Calu3 (cell line): Measurements from ENCODE around the gene ZNF532. TPM values are rescaled to one million over a fixed set of nuclear protein-coding genes. Genes with fewer than 3 reads are reported as not detected.

Experiments used
- BruUV-seq: library from RNA; stranded (reverse); fragments of 400-500 nt; replicated peaks from 2 replicates; lab custom pipeline; 2021; lab: Mats Ljungman, UMichigan
- CTCF ChIA-PET: fragments of 300-600 bp; sonication (Branson Sonifier 250); formaldehyde crosslinking; loops from one replicate; lab custom pipeline; 2022; ENCODE audit warnings: antibody characterized with exemption; lab: Charles Lee
- DNase-seq: peaks from one replicate; pipeline ENCODE4 v3.0.0; 2022
- H3K27ac Mint-ChIP-seq: one replicate; pipeline ENCODE4 v1.8.0; 2022; ENCODE audit warnings: mixed read lengths; ENCODE audit not compliant: unreplicated experiment
- H3K27me3 Mint-ChIP-seq: one replicate; pipeline ENCODE4 v1.8.0; 2022; ENCODE audit warnings: mixed read lengths; ENCODE audit not compliant: unreplicated experiment
- H3K36me3 Mint-ChIP-seq: one replicate; pipeline ENCODE4 v1.8.0; 2022; ENCODE audit warnings: mild to moderate bottlenecking, moderate library complexity, mixed read lengths; ENCODE audit not compliant: insufficient read depth, unreplicated experiment
- H3K4me1 Mint-ChIP-seq: one replicate; pipeline ENCODE4 v1.8.0; 2022; ENCODE audit warnings: mild to moderate bottlenecking, low read depth, mixed read lengths; ENCODE audit not compliant: unreplicated experiment
- H3K4me3 Mint-ChIP-seq: one replicate; pipeline ENCODE4 v1.8.0; 2022; ENCODE audit warnings: mild to moderate bottlenecking, low read depth, moderate library complexity, mixed read lengths; ENCODE audit not compliant: unreplicated experiment
- H3K9me3 Mint-ChIP-seq: one replicate; pipeline ENCODE4 v1.8.0; 2022; ENCODE audit warnings: low read depth, mixed read lengths; ENCODE audit not compliant: unreplicated experiment
- CTCF ChIP-seq: fragments of 200-600 bp; IDR thresholded peaks from one replicate; pipeline ENCODE4 v1.8.0; 2022; ENCODE audit warnings: antibody characterized with exemption; ENCODE audit not compliant: unreplicated experiment
- intact Hi-C: fragments of 100-400 bp; cut with micrococcal nuclease; formaldehyde crosslinking; loops from one replicate; pipeline ENCODE4 v1.10.0; 2022; ENCODE audit not compliant: unreplicated experiment
- total RNA-seq: library from RNA; stranded (reverse); gene quantifications from 2 replicates; pipeline ENCODE4 v1.2.3, GENCODE V29; 2022

The ZNF532 gene
- total RNA-seq, 1 experiment from 2014 or later, result 150 TPM

- intact Hi-C loops, result no loop called here
- H3K9me3 Mint-ChIP-seq, result peaks cover under 1% of the 10 kb centered on the region
- H3K4me1 Mint-ChIP-seq, result peaks cover 18% of the 10 kb centered on the region
- H3K4me3 Mint-ChIP-seq, result no peak overlapping the region
- H3K27ac Mint-ChIP-seq, result no peak overlapping the region
- no peaks in the 10 kb centered on the region for H3K27me3 Mint-ChIP-seq
- no peak for DNase-seq
- BruUV-seq, result no TSS peak
- no peaks in the 10 kb centered on the region for H3K36me3 Mint-ChIP-seq
- CTCF ChIA-PET, result interaction anchor here (0.6 kb wide), 4 partner anchors 7 to 248 kb away, joined by 3 to 6 read pairs (median 4); no protein-coding TSS in a partner anchor
- no peak for TF ChIP-seq CTCF
These were observed 146.6 kb downstream of the ZNF532 start for GRCh38 chr18:59011289-59011688.

- Mint-ChIP-seq H3K9me3 (no peaks in the 10 kb centered on the region), H3K27ac (no peak overlapping the region), H3K4me3 (no peak overlapping the region), H3K36me3 (no peaks in the 10 kb centered on the region), H3K27me3 (no peaks in the 10 kb centered on the region), H3K4me1 (peaks cover 18% of the 10 kb centered on the region)
- TF ChIP-seq CTCF, result no peak
- intact Hi-C loops, result no loop called here
- BruUV-seq, result no TSS peak
- CTCF ChIA-PET, result interaction anchor here (0.5 to 0.7 kb wide), 3 partner anchors 8 to 690 kb away, joined by 3 to 6 read pairs (median 3); no protein-coding TSS in a partner anchor
- no peak for DNase-seq
These were observed 147.1 kb downstream of the ZNF532 start for GRCh38 chr18:59011786-59012185.

DNA sequence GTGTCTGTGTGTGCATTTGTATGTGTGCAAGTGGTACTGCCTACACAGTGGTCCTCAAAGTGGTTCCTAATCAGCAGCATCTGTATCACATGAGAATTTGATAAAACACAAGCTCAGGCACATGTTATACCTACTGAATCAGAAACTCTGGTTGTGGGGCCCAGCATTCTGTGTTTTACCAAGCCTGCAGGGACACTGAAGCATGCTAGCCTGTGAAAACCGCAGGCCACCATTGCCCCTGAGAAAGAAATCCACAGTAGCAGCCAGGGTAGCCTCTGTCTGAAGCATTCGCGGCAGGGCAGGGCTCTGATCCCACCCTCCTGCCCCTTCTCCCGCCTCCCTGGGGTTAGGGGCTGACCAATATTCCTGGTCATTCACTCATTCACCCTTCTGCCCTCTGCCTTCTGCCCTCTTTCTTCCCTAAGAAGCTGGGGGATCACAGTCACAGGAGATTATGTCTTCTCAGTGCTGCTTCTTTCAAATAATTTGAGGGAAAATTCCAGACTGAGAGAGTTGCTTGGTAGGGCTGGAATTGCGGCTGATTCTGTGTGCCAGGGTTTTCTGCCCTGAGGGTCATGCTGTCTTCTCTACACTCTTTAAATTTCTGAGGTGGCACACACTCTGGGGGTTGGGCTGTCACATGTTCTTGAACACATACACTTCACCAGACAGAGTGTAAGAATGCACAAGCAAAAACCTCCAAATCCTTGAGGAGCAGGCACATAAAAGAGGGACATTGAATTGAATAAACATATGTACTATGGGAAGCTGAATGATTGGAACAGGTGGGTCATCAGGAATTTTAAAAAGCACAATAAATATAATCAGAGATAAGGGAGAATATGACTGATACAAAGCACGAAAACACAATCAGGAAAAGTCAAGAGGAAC lies 148.4 kb downstream of the ZNF532 start:
- intact Hi-C loops, result no loop called here
- Mint-ChIP-seq H3K9me3 (peaks cover 3% of the 10 kb centered on the region), H3K4me1 (peaks cover 16% of the 10 kb centered on the region), H3K27ac (no peak overlapping the region), H3K36me3 (no peaks in the 10 kb centered on the region), H3K27me3 (no peaks in the 10 kb centered on the region), H3K4me3 (no peak overlapping the region)
- BruUV-seq, result no TSS peak
- no peak for DNase-seq
- TF ChIP-seq CTCF, result no peak
- CTCF ChIA-PET, result no interaction called here

- H3K27me3 Mint-ChIP-seq, result no peaks in the 10 kb centered on the region
- no peak for TF ChIP-seq CTCF
- H3K36me3 Mint-ChIP-seq, result no peaks in the 10 kb centered on the region
- no peak for DNase-seq
- H3K4me3 Mint-ChIP-seq, result no peak overlapping the region
- CTCF ChIA-PET, result no interaction called here
- no peak overlapping the region for H3K27ac Mint-ChIP-seq
- intact Hi-C loops, result no loop called here
- BruUV-seq, result no TSS peak
- peaks cover 5% of the 10 kb centered on the region for H3K9me3 Mint-ChIP-seq
- peaks cover 10% of the 10 kb centered on the region for H3K4me1 Mint-ChIP-seq
These were observed 149.1 kb downstream of the ZNF532 start for GRCh38 chr18:59013744-59014143.
